CD4-positive, alpha-beta T cell treated with Interleukin-15 for 4 hours (primary cell): ENCODE measurements around the gene TGFBR3L.

Source experiments
- DNase-seq: peaks from one replicate; pipeline ENCODE4 v3.0.0-alpha.2; 2020; ENCODE audit warnings: low spot score

TGFBR3L gene

GRCh38 chr19:7904074-7905020 lies 10.3 kb upstream of the TGFBR3L start:
- peak; percentile 54 for DNase-seq

GRCh38 chr19:7905268-7905667 lies 9.4 kb upstream of the TGFBR3L start:
- no peak for DNase-seq

- no peak for DNase-seq
Observed at GRCh38 chr19:7905859-7906258, 8.8 kb upstream of the TGFBR3L start.

- no peak for DNase-seq
Observed at GRCh38 chr19:7907122-7907521, 7.5 kb upstream of the TGFBR3L start.

GRCh38 chr19:7907544-7907943 lies 7.1 kb upstream of the TGFBR3L start:
- no peak for DNase-seq

GRCh38 chr19:7908078-7908699 lies 6.4 kb upstream of the TGFBR3L start:
- DNase-seq = no peak

- no peak for DNase-seq
Observed at GRCh38 chr19:7908742-7909461, 5.7 kb upstream of the TGFBR3L start.

GRCh38 chr19:7909471-7910067 lies 5.1 kb upstream of the TGFBR3L start:
- no peak for DNase-seq

GRCh38 chr19:7910321-7911161 lies 4.1 kb upstream of the TGFBR3L start:
- DNase-seq = no peak

GRCh38 chr19:7911508-7912143 lies 3.0 kb upstream of the TGFBR3L start:
- no peak for DNase-seq

- DNase-seq = no peak
Observed at GRCh38 chr19:7912144-7912696, 2.4 kb upstream of the TGFBR3L start.

- no peak for DNase-seq
Observed at GRCh38 chr19:7912697-7913564, 1.7 kb upstream of the TGFBR3L start.

- no peak for DNase-seq
Observed at GRCh38 chr19:7913652-7914051, 978 bp upstream of the TGFBR3L start.

GRCh38 chr19:7914099-7914498 lies 531 bp upstream of the TGFBR3L start:
- no peak for DNase-seq

GRCh38 chr19:7915250-7916102 lies 846 bp downstream of the TGFBR3L start:
- no peak for DNase-seq

- DNase-seq = peak; percentile 32
Observed at GRCh38 chr19:7916103-7916954, 1.7 kb downstream of the TGFBR3L start.

GRCh38 chr19:7916955-7917266 lies 2.3 kb downstream of the TGFBR3L start:
- DNase-seq = no peak
